ENCODE measurements around the gene RNASE8. TPM values are rescaled to one million over a fixed set of nuclear protein-coding genes. Genes with fewer than 3 reads are reported as not detected.

RNASE8 gene
- total and polyA plus RNA-seq, 10 of the 15 experiments (the other 5 are each of a cell fraction or from before 2014, with no cell fraction given) = not detected

DNA sequence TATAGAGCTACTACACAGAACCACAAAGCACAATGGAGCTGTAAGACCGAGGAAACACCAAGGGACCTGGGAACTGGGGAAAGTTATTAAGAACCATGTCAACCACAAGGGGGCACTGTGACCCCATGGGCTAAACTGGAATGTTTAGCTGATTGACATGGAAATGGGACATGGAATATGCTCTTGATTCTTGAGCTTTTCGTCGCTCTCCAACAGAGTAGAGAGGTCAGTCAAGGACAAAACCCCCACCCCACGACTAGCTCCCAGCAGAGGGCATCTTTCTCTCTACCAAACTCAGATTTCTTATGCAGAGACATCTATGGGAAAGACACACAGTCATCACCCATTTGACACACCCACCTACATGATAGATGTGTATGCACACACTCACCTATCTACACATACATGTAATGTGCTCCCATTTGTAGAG is 42.8 kb upstream of the RNASE8 start (continued):
- no peak for TF ChIP-seq PRDM15 (CRISPR knock-in tag; IDR thresholded peaks at IDR 0.05)
- no peak for TF ChIP-seq ESRRA (IDR thresholded peaks at IDR 0.05; ENCODE audit: low read length)
- TF ChIP-seq BMI1 (IDR thresholded peaks at IDR 0.05; ENCODE audit: borderline replicate concordance) = no peak
- TF ChIP-seq NFIC (IDR thresholded peaks at IDR 0.05; ENCODE audit: low read depth, low read length) = no peak
- TF ChIP-seq SUPT20H (IDR thresholded peaks at IDR 0.05; ENCODE audit: borderline replicate concordance, control insufficient read depth, low read depth, low read length) = no peak
- peak; percentile 94 for TF ChIP-seq RAD21 (IDR thresholded peaks at IDR 0.05; ENCODE audit: insufficient read depth, low read depth, low read length)
- no peak for TF ChIP-seq EED (IDR thresholded peaks at IDR 0.05; ENCODE audit: low read depth)
- TF ChIP-seq ZBED1 (IDR thresholded peaks at IDR 0.05; ENCODE audit: borderline replicate concordance) = no peak
- TF ChIP-seq USF2 (IDR thresholded peaks at IDR 0.05; ENCODE audit: borderline replicate concordance, low read depth, low read length) = no peak
- TF ChIP-seq YY1 (IDR thresholded peaks at IDR 0.05; ENCODE audit: low read depth, low read length) = peak; percentile 12; the same call in 1 of the 2 replicates
- no peak for TF ChIP-seq ZNF217 (IDR thresholded peaks at IDR 0.05)
- TF ChIP-seq SMAD5 (IDR thresholded peaks at IDR 0.05; ENCODE audit: low read depth) = no peak
- TF ChIP-seq CBFB (IDR thresholded peaks at IDR 0.05; ENCODE audit: low read depth) = no peak
- TF ChIP-seq TAF1 (IDR thresholded peaks at IDR 0.05; ENCODE audit: borderline replicate concordance, low read depth, low read length) = no peak
- no peak for TF ChIP-seq SMAD1 (IDR thresholded peaks at IDR 0.05; ENCODE audit: low read depth, partially characterized antibody)
- no peak for TF ChIP-seq PAX8 (IDR thresholded peaks at IDR 0.05)
- no peak for TF ChIP-seq RELB (IDR thresholded peaks at IDR 0.05; ENCODE audit: low read depth)
- TF ChIP-seq, protein P1, sequence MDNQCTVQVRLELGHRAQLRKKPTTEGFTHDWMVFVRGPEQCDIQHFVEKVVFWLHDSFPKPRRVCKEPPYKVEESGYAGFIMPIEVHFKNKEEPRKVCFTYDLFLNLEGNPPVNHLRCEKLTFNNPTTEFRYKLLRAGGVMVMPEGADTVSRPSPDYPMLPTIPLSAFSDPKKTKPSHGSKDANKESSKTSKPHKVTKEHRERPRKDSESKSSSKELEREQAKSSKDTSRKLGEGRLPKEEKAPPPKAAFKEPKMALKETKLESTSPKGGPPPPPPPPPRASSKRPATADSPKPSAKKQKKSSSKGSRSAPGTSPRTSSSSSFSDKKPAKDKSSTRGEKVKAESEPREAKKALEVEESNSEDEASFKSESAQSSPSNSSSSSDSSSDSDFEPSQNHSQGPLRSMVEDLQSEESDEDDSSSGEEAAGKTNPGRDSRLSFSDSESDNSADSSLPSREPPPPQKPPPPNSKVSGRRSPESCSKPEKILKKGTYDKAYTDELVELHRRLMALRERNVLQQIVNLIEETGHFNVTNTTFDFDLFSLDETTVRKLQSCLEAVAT (IDR thresholded peaks at IDR 0.05) = no peak
- 0 out of 2 replicates have a peak, but pooled peaks have one; percentile 16 for TF ChIP-seq ATF3 (IDR thresholded peaks at IDR 0.05; ENCODE audit: borderline replicate concordance, extremely low read depth, low read depth, low read length)
- no peak for TF ChIP-seq ASH2L (IDR thresholded peaks at IDR 0.05; ENCODE audit: borderline replicate concordance, low read depth)
- TF ChIP-seq MYC (IDR thresholded peaks at IDR 0.05; ENCODE audit: insufficient read depth, insufficient read length, insufficient replicate concordance, low read length, severe bottlenecking) = no peak
- TF ChIP-seq PBX3 (IDR thresholded peaks at IDR 0.05; ENCODE audit: insufficient replicate concordance, low read depth, low read length) = peak; percentile 75

All from GM12878 (cell line).